Thyroid gland (tissue), 4 donors: ENCODE data around the gene MSN.

ENCODE experiments used
- POLR2A ChIP-seq, 2 donors: fragments of 450-650 bp; IDR thresholded peaks; one replicate each; pipeline ENCODE4 v1.6.1; 2017; ENCODE audit warnings: antibody characterized with exemption in 2 of 2, mild to moderate bottlenecking in 2 of 2, moderate library complexity in 1 of 2
- TF ChIP-seq, protein P1 (sequence below), 6 experiments: fragments of 200-600 bp in 3 of 6; fragments of 450-650 bp in 3 of 6; sonication (generic) in 3 of 6; IDR thresholded peaks; one replicate each; pipeline ENCODE4 v1.5.1; 2016 to 2019; ENCODE audit warnings: antibody characterized with exemption in 6 of 6, mild to moderate bottlenecking in 2 of 6, inconsistent platforms in 1 of 6, moderate library complexity in 1 of 6

DNA sequence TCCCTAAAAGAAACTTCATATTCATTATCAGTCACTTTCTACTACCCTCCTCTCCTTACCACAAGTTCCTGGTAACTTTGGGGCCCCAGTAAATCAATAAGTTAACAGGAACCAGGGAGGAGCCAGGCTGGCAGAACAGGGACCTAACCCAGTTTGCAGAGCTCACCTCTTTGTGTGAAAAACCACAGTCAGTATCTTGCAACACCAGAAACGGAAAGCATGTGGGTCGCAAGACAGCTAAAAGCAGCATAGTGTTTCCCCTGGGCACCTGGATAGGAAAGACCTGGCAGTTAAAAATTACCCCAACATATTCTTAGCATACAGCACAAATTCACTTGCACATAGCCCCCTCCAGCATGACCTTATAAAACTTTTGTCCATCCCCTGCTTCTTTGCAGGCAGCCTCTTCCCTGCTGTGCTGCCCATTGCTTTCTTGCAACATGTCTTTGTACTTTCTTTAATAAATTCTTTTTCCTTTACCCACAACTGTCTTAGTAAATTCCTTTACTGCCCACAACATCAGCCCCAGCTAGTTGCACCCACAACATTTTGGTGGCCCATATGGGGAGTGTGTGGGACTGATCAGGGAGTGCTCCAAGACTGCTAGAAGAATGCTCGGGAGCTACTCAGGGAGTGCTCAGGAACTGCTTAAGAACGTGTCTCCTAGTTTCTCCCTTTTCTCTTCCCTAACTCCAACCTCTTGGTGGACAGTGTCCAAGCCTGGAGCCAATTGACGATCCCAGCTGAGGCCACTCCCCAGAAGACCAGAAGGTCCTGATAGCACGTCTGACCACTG is 83.4 kb downstream of the MSN start:
- TF ChIP-seq, protein P1, sequence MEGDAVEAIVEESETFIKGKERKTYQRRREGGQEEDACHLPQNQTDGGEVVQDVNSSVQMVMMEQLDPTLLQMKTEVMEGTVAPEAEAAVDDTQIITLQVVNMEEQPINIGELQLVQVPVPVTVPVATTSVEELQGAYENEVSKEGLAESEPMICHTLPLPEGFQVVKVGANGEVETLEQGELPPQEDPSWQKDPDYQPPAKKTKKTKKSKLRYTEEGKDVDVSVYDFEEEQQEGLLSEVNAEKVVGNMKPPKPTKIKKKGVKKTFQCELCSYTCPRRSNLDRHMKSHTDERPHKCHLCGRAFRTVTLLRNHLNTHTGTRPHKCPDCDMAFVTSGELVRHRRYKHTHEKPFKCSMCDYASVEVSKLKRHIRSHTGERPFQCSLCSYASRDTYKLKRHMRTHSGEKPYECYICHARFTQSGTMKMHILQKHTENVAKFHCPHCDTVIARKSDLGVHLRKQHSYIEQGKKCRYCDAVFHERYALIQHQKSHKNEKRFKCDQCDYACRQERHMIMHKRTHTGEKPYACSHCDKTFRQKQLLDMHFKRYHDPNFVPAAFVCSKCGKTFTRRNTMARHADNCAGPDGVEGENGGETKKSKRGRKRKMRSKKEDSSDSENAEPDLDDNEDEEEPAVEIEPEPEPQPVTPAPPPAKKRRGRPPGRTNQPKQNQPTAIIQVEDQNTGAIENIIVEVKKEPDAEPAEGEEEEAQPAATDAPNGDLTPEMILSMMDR (IDR thresholded peaks at IDR 0.05) = no peak
- no peak for TF ChIP-seq POLR2A (IDR thresholded peaks at IDR 0.05)
